Lower lobe of right lung (tissue), 2 donors: ENCODE results near the gene SLAMF8. TPM values are rescaled to one million over a fixed set of nuclear protein-coding genes. Genes with fewer than 3 reads are reported as not detected.
A peak's percentile ranks its signal among the peaks of the same experiment; 100 is the strongest.

ENCODE experiments used
- ATAC-seq, 2 donors: fragments of 200-7000 bp; cut with Tn5 transposase; one replicate each; pipeline ENCODE4 v1.9.1; 2020 to 2022; ENCODE audit warnings: mild to moderate bottlenecking in 2 of 2, moderate library complexity in 2 of 2
- DNase-seq: peaks from one replicate; pipeline ENCODE4 v3.0.0-alpha.2; 2020
- H3K27ac ChIP-seq: fragments of 200-600 bp; one replicate; pipeline ENCODE4 v1.8.0; 2022
- H3K27me3 ChIP-seq: fragments of 200-600 bp; one replicate; pipeline ENCODE4 v1.8.0; 2022; ENCODE audit warnings: low read depth
- H3K36me3 ChIP-seq: fragments of 200-600 bp; one replicate; pipeline ENCODE4 v1.8.0; 2022; ENCODE audit warnings: mild to moderate bottlenecking
- H3K4me1 ChIP-seq: fragments of 200-600 bp; one replicate; pipeline ENCODE4 v1.8.0; 2022
- H3K4me3 ChIP-seq: fragments of 200-600 bp; one replicate; pipeline ENCODE4 v1.8.0; 2022; ENCODE audit warnings: mild to moderate bottlenecking
- H3K9me3 ChIP-seq: fragments of 200-600 bp; one replicate; pipeline ENCODE4 v1.8.0; 2022
- intact Hi-C: fragments of 100-400 bp; cut with DNase I; formaldehyde crosslinking; loops from one replicate; pipeline ENCODE4 v1.11.0; 2022
- total RNA-seq: library from RNA; stranded (reverse); fragmentation: NEBNext Ultra II Directional; extraction: Animal tissue kit (Norgen Biotek cat#: 25700); gene quantifications from one replicate; pipeline ENCODE4 v1.2.1, GENCODE V29; 2021
- TF ChIP-seq, protein P1 (sequence below): fragments of 200-600 bp; IDR thresholded peaks from one replicate; pipeline ENCODE4 v1.8.0; 2022; ENCODE audit warnings: antibody characterized with exemption, mild to moderate bottlenecking
- donor health status: DM: no; HTN: yes; CAD: no; lungs with severe emphysema.

The SLAMF8 gene
- total RNA-seq, 1 donor from 2014 or later: 51.2 TPM

DNA sequence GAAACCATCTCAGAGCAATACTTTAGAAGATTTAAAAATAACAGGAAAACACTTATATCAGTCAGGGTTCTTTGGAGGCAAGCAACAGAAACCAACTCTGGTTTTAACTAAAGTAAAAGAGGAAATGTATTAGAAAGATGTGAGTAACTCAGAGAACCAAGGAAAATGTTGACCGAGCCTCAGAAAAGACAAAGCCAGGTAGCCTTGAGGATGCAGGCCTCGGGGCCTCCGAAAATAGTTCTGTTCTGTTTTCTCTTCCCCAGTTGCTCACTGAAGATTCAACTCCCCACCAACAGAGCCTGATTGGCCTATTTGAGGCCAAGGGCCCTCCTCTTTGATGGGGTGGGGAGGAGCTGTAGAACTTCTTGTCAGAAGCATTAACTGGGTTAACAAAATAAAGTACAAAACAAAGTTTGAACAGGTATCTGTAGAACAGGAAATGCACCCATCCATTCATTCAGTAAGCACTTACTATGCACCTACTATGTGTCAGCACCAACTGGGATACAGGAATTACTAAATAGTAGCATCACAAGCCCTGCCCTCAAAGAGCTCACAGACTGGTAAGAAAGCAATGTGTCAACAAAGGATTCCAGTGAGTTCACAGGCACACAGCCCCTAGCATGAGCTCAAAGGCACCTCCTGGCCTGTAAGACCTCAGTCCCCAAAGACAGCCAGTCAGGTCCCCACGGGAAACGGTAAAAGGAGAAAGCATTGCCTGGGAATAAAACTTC is 12.6 kb downstream of the SLAMF8 start:
- intact Hi-C loops: no loop called here
- TF ChIP-seq, protein P1, sequence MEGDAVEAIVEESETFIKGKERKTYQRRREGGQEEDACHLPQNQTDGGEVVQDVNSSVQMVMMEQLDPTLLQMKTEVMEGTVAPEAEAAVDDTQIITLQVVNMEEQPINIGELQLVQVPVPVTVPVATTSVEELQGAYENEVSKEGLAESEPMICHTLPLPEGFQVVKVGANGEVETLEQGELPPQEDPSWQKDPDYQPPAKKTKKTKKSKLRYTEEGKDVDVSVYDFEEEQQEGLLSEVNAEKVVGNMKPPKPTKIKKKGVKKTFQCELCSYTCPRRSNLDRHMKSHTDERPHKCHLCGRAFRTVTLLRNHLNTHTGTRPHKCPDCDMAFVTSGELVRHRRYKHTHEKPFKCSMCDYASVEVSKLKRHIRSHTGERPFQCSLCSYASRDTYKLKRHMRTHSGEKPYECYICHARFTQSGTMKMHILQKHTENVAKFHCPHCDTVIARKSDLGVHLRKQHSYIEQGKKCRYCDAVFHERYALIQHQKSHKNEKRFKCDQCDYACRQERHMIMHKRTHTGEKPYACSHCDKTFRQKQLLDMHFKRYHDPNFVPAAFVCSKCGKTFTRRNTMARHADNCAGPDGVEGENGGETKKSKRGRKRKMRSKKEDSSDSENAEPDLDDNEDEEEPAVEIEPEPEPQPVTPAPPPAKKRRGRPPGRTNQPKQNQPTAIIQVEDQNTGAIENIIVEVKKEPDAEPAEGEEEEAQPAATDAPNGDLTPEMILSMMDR: no peak
- Histone ChIP-seq H3K4me3 (no peak overlapping the region), H3K36me3 (peaks cover 19% of the 10 kb centered on the region), H3K27ac (no peak overlapping the region), H3K9me3 (no peaks in the 10 kb centered on the region), H3K4me1 (no peaks in the 10 kb centered on the region), H3K27me3 (no peaks in the 10 kb centered on the region)
- no peak for ATAC-seq
- no peak for DNase-seq

DNA sequence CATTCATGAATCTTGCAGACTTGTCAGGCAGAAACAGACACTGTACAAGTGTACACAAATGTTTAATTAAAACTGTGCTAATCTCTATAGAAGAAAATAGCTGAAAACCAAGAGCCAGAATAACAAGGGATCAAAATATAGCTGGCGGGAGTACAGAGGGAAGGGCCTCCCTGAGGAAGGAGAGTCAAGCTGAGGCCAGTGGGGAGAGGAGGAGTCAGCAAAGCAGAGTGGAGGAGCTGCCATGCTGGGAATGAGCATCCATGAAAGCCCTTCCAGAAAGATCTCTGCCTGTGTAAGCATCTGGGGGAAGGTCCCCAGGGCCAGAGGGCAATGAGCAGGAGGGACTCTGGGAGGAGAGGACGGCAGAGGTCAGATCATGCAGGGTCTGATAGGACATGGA is 15.1 kb downstream of the SLAMF8 start:
- no peaks in the 10 kb centered on the region for H3K4me1 ChIP-seq
- H3K27me3 ChIP-seq: no peaks in the 10 kb centered on the region
- intact Hi-C loops: no loop called here
- H3K4me3 ChIP-seq: no peak overlapping the region
- no peaks in the 10 kb centered on the region for H3K9me3 ChIP-seq
- peaks cover 6% of the 10 kb centered on the region for H3K36me3 ChIP-seq
- TF ChIP-seq, protein P1: no peak
- no peak for ATAC-seq
- DNase-seq: no peak
- no peak overlapping the region for H3K27ac ChIP-seq

DNA sequence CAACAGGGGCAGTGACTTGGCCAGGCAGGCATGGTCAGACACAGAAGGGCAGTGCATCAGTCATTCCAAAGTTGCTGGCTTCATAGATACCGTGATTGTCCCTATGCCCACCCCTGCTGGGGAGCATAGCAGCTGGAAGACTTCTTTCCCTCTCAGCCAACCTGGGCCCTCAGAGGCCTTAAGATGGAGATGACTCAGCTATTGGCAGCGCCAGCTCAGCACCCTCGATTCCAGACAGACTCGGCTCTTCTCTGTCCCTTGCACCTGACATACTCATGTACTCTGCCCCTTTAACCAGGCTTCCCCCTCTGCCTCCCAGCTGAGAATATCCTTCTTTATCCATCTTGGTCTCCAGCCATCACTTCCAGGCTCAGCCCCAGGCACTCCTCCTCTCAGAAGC is 16.8 kb downstream of the SLAMF8 start:
- H3K27me3 ChIP-seq: no peaks in the 10 kb centered on the region

DNA sequence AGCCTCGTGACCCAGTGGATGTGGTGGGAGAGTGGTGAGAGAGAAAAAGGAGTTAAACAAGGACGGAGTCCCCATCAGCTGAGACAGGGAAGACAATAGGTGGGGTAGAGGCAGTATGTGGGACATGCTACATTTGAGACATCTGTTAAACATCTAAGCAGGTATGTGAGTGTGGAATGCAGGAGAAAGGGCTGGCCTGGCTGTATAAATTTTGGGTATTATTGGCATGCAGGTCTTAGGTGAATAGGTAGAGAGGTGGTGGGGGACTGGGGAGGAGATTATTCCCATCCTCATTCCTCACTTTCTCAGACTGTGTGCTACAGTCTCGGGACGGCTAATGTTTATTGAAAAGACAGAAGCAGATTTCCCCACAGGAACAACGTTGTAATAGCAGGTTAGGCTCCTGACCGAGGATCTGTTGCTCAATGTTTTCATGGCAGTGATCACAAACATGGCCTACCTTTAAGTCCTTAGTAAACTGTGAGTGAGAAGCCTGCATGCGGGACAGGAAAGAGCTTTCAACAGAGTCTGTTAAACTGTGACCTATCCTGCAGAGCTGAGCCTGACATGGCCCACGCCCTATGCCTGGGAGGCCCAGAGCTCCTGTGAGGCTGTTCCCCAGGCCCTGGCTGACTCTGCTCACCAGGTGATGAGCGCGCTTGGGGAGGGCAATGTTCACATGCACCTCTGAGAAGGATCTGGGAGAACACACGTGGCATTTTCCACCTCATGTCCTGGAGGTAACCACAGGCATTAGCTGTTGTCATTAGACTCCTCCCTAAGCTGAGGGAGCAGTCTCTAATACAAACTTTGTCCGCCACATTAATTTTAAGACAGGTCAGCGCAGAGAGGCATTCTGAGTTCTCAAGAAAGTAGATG is 19.3 kb downstream of the SLAMF8 start:
- Histone ChIP-seq H3K4me3 (no peak overlapping the region), H3K36me3 (no peaks in the 10 kb centered on the region), H3K27me3 (no peaks in the 10 kb centered on the region), H3K9me3 (no peaks in the 10 kb centered on the region), H3K27ac (no peak overlapping the region), H3K4me1 (peaks cover 7% of the 10 kb centered on the region)
- DNase-seq (no peak), ATAC-seq (peak in 1 of 2 donors; percentile 28)
- TF ChIP-seq, protein P1: no peak
- intact Hi-C loops: no loop called here

More for the DNA sequence above, 16.8 kb downstream of the SLAMF8 start:
- Histone ChIP-seq H3K27ac (no peak overlapping the region), H3K36me3 (no peaks in the 10 kb centered on the region), H3K4me1 (no peaks in the 10 kb centered on the region), H3K4me3 (no peak overlapping the region), H3K9me3 (no peaks in the 10 kb centered on the region)
- ATAC-seq (no peak), DNase-seq (no peak)
- TF ChIP-seq, protein P1: no peak
- intact Hi-C loops: no loop called here

DNA sequence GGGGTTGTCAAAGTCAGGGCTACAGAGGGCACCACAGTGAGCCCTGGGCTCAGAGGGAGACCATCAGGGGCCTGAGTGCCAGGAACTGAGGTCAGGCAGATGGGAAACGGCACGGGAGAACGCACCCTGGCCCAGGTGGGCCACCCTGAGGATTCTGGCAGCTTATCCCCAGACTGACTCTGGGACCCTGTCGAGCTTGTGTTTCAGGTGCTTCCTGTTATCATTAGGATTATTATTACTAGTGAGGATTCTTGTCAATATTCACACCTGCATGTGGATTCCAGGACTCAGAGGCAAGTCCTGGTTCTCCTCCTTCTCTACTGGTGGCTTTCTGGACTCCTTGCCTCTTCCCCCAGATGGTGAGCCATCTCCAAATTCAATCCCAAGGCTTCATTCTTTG is 20.6 kb downstream of the SLAMF8 start:
- Histone ChIP-seq H3K27me3 (no peaks in the 10 kb centered on the region), H3K4me3 (no peak overlapping the region), H3K4me1 (peaks cover 7% of the 10 kb centered on the region), H3K27ac (no peak overlapping the region), H3K36me3 (no peaks in the 10 kb centered on the region), H3K9me3 (no peaks in the 10 kb centered on the region)
- DNase-seq (no peak), ATAC-seq (no peak)
- TF ChIP-seq, protein P1: no peak
- intact Hi-C loops: no loop called here
